ENCODE data around the gene PLEKHM3.
"Not testable (repeated sequence)": the region's sequence is repeated elsewhere in the genome, so short reads cannot be mapped to it uniquely, and the experiment has no call there.

- TF ChIP-seq, protein P1, sequence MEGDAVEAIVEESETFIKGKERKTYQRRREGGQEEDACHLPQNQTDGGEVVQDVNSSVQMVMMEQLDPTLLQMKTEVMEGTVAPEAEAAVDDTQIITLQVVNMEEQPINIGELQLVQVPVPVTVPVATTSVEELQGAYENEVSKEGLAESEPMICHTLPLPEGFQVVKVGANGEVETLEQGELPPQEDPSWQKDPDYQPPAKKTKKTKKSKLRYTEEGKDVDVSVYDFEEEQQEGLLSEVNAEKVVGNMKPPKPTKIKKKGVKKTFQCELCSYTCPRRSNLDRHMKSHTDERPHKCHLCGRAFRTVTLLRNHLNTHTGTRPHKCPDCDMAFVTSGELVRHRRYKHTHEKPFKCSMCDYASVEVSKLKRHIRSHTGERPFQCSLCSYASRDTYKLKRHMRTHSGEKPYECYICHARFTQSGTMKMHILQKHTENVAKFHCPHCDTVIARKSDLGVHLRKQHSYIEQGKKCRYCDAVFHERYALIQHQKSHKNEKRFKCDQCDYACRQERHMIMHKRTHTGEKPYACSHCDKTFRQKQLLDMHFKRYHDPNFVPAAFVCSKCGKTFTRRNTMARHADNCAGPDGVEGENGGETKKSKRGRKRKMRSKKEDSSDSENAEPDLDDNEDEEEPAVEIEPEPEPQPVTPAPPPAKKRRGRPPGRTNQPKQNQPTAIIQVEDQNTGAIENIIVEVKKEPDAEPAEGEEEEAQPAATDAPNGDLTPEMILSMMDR (IDR thresholded peaks at IDR 0.05; ENCODE audit: low read depth, low read length), result not testable (repeated sequence)
- not testable (repeated sequence) for TF ChIP-seq EZH2phosphoT487 (IDR thresholded peaks at IDR 0.05; ENCODE audit: low read depth)
These were observed 7.1 kb downstream of the PLEKHM3 start for GRCh38 chr2:208018124-208018712.

Data from OCI-LY3 (cell line).